HG03521 (cell line): Measurements from ENCODE around the gene MMP7.

ENCODE experiments used
- ATAC-seq: cut with Tn5 transposase; IDR thresholded peaks from one replicate; pipeline ENCODE4 v1.9.1; 2021; ENCODE audit warnings: mild to moderate bottlenecking, moderate library complexity; ENCODE audit not compliant: unreplicated experiment

Gene MMP7, protein sequence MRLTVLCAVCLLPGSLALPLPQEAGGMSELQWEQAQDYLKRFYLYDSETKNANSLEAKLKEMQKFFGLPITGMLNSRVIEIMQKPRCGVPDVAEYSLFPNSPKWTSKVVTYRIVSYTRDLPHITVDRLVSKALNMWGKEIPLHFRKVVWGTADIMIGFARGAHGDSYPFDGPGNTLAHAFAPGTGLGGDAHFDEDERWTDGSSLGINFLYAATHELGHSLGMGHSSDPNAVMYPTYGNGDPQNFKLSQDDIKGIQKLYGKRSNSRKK

GRCh38 chr11:102530558-102530957 is at the start of gene MMP7:
TSS of gene MMP7 (minus strand) at chr11:102530747. CDS start at chr11:102530700, 47 bp downstream.
- ATAC-seq, result no peak

DNA sequence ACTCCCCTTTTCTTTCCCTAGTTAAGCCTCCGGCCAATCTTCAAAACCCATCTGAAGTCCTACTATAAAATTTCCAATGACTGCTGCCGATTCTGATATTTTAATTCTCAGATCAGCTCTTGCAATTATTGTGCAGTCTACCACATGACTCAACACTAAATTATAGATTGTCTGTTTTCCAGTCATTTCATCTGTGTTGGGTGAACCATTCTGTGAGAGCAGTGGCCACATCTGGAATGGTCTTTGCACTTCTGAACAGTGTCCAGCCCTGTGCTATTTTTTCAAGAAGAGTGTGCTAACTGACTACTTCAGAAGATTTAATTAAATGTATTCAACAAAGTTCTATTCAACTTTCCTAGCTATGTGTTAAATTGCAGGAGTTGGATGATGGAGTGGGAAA is 47.2 kb upstream of the MMP7 start:
- no peak for ATAC-seq

DNA sequence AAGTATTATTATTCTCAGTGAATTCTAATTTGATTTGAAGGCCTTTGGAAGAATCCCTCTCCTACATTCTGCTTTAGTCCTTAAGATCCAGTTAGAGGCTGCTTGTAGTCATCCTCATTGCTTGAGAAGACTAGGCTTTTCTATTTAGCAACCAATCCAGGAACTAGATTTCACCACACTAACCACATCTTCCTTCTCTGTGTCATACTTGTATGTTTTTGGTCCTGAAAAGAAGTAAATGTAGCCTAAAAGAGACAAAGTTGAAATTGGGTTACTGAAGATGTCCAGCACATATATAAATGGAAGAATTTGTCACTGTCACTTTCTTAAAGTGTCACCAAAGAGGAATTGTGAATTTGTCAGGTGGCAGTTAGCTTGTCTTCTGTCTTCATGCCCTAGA is 46.6 kb upstream of the MMP7 start:
- no peak for ATAC-seq

DNA sequence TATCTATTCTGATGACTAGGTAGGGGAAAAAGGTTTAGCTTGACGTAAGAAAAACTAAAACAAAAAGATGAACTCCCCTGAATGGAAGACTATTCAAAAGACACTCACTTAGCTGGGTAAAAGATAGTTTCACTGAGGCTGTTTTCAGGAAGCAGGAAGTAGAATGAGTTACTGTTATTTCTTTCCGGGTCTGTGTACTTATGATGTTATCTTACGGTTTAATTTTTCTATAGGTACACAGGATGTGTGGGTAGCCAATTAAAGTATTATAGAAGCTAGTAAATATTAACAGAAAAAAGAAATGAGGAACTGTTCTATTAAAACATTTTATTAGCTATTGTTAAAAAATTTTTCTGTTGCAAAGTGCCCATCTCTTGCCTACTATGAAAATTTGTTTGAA is 45.8 kb upstream of the MMP7 start:
- no peak for ATAC-seq

GRCh38 chr11:102575012-102575411 is 44.5 kb upstream of the MMP7 start:
- ATAC-seq, result no peak

DNA sequence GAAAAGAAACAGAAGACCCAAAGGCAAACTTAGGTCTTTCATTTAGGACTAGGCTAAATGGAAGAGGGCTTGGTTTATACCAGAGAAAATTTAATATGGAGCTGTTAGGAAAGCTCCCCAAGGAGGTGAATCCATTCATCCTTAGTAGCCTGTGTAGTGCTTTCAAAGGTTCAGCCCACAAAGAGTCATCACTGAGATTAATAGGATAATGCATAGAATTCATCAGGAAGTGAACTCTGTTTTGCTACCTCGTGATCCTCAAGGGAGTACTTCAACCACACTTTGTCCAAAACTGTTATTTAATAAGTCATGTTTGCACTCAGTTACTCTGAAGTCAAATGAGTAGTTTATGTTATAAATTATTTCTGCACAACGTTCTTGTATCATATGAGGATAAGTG is 43.3 kb upstream of the MMP7 start:
- ATAC-seq, result no peak

- ATAC-seq, result no peak
Observed at GRCh38 chr11:102572554-102573220, 42.1 kb upstream of the MMP7 start.

GRCh38 chr11:102568851-102569250 is 38.3 kb upstream of the MMP7 start:
- no peak for ATAC-seq

- no peak for ATAC-seq
Observed at GRCh38 chr11:102566112-102566511, 35.6 kb upstream of the MMP7 start.

- ATAC-seq, result peak; percentile 57
Observed at GRCh38 chr11:102564110-102564509, 33.6 kb upstream of the MMP7 start.

DNA sequence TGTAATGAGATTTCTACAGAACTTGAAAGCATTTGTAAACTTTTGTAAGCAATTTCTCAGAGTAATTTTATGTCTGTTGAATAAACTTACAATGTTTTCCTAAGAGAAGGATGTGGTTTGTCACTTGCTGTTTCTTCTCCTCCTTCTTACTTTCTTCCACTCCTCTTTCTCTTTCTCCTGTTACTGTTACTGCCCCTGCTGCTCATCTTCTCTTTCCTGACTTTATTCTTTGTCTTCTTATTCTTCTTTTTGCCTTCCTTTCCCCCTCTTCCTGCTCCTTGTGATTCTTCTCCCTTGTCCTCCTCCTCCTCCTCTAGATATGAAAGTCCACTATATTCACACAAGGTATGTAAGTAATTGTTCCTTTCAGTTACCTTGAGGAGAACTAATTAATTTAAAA is 31.1 kb upstream of the MMP7 start:
- no peak for ATAC-seq

DNA sequence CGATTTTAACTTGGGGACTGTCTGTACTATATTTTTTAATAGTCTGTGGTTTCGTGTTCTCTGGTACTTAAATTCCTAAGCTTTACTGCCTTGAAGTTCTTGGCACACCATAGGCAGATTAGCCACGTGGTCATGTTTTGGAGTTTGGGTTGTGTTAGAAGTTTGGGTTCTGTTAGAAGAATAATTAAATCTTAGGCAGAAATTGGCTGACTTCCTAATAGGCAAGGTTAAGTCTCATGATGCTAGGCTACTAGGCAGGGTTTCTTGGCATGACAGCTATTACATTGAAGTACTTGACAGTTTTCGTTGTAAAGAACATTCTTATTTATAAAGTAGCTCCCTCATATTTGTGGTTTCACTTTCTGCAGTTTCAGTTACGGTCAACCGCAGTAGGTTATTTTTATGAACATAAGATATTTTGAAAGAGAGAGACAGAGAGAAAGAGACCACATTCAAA is 30.0 kb upstream of the MMP7 start:
- peak; percentile 81 for ATAC-seq

DNA sequence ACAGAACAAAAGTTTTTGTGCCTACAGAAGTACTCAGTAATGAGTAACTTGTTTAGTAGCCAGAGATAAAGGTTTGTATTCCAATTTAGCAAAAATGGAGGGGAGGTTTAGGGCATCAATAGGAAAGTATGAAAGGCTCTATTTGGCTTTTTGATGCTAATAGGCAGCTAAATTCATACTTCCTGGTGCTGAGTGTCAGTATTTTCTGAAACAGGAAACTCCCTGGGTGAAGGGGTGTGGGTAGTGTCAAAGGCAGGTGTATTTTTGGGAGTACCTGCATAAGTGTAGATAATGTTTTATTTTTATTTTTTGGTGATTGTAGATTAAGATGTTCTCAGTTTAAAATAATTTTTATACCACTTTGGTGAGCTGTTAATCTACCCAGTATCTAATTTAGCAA is 29.3 kb upstream of the MMP7 start:
- no peak for ATAC-seq

- no peak for ATAC-seq
Observed at GRCh38 chr11:102555091-102555490, 24.5 kb upstream of the MMP7 start.

DNA sequence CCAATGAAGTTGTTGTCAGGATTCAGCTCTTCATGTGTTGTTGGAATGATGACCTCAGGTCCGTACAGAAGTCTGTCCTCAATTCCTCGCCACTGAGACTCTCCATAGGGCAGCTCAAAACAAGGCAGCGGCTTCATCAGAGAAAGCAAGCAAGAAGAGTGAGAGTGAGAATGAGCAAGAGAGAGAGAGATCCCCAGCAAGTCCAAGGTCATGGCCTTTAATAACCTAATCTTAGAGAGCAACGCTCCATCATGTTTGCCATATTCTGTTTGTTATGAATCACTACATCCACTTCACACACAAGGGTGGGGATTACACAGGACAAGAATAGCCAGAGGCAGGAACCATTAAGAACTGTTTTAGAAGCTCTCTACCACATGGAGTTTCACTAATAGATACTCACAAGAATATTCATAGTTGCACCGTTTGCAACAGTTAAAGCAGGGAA is 23.3 kb upstream of the MMP7 start:
- ATAC-seq, result peak; percentile 74

- ATAC-seq, result no peak
Observed at GRCh38 chr11:102552447-102553194, 22.1 kb upstream of the MMP7 start.

- no peak for ATAC-seq
Observed at GRCh38 chr11:102552020-102552419, 21.5 kb upstream of the MMP7 start.

DNA sequence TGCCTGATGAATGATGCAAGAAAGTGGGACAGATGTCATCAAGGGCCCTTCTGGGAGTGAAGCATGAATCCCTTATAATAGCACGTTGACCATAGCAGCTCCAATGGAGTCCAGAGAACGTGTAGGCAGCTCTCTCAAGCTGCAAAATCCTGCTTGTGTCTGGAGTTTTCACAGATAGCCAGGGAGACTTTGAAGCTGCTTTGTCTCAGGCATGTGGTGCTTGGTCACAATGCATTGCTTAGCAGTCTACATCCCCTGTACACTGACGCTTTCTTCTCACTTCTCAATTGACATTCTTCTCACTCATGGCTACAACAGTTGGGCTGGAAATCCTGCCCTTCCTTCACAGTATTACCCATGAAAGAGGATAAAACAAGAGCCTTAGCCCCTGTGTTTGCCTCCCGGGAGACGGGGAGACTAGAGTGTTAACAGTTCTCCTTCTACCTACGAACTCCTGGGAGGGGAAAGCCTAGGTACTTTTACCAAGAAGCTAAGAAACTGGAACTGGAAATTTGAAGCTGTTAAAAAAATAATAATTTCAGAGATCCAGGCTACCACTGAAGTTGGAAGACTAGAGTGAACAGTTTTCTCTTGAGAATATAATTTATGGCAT is 20.7 kb upstream of the MMP7 start:
- no peak for ATAC-seq

DNA sequence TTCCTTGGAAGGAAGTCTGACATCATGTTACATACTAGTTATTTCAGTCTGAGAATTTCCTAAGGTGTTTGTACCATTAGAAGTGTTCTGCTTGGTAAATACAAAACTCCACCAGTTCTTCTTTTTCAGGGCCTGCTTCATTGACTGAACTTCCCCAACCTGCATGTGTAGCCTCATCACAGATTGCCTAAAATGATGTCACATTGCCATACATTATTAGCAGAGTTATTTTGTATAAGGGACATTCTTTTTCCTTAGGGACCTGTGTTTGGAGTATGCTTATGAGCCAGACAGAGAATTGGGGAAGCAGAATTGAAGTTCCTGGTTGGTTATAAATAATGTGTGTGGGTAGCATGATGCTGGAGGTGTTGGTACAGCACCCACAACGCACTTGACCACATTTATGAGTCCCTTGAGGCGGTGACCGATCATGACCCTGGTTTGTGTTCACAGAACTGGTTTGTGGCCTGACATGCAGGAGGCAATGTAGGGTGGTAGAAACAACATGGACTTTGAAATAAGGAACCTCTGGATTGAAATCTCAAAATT is 16.4 kb upstream of the MMP7 start:
- peak; percentile 57 for ATAC-seq

DNA sequence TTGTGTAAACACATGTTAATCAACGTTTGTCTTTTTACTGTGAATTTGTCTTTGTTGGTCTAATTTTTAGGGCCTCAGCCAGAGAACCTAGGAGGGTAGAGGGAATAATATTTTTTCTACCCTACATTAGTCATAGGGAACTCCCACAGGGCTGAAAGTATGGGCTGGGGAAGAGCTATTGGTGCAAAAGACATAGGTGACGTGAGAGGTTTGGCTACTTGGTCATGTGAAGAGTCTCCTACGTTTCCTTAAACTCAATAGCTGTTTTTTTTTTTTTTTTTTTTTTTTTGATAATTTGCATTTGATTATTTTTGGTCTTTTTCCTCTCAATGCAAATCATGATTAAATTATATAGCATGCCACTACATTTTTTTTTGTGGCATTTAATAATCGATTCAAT is 15.9 kb upstream of the MMP7 start:
- ATAC-seq, result peak; percentile 46

DNA sequence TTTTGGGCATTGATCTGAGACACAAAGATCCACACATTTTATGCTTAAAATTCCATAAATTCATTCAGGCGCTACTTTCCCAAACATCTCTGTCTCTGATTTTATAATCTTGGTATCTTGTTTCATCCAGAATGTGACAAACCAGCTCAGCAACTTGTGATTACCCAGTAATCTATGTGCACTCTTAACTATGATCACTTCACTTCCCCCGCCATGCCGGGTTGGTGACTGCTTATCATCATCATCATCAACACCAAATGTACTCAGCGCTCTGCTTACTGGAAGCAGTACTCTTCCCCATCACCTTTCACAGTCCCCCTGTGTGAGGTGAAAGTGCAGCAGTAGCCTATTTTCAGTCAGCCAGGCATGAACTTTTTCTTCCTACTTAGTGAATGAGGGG is 15.2 kb upstream of the MMP7 start:
- ATAC-seq, result no peak
